SKM-1 treated with dmso at 0.1 percent for 144 hours (cell line): ENCODE measurements around the gene TENM3.

Experiments used
- DNase-seq: peaks from one replicate; lab custom pipeline; 2025; ENCODE audit not compliant: unreplicated experiment; lab: John Stamatoyannopoulos, UW

Gene TENM3

DNA sequence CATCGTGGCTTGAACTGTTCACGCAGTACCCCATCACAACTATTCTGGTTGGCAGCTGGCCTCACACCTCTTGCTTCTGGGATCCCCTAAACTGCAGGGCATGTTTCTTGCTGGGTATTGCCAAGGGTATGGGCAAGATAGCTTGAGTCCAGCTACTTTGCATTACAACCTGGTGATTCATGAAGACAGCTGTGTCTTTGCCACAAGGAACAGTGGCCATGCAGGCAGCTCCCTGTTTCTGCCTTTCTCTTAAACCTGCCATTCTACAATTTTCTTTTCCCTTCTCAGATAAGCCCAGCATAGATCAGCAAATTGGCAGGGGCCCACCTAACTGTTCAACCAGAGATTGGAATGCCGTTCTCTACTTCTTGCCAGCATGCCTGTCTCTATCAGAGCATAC lies 42.8 kb downstream of the TENM3 start:
- DNase-seq: no peak

DNA sequence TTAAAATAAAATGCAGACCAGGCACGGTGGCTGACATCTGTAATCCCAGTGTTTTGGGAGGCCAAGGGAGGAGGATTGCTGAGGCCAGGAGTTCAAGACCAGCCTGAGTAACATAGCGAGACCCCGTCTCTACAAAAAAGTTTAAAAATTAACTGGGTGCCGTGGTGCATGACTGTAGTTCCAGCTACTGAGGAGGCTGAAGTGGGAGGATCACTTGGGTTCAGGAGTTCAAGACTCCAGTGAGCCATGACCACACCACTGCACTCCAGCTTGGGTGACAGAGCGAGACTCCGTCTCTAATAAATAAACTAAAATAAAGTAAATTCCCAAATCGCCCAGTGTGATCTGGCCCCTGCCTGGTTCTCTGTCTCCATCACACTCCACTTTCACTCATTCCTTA lies 43.7 kb downstream of the TENM3 start:
- DNase-seq: no peak

- DNase-seq: peak; percentile 11
Measured at GRCh38 chr4:182288534-182288933, 45.3 kb downstream of the TENM3 start.

- no peak for DNase-seq
Measured at GRCh38 chr4:182289809-182290208, 46.6 kb downstream of the TENM3 start.

GRCh38 chr4:182291175-182291574 lies 48.0 kb downstream of the TENM3 start:
- DNase-seq: no peak

DNA sequence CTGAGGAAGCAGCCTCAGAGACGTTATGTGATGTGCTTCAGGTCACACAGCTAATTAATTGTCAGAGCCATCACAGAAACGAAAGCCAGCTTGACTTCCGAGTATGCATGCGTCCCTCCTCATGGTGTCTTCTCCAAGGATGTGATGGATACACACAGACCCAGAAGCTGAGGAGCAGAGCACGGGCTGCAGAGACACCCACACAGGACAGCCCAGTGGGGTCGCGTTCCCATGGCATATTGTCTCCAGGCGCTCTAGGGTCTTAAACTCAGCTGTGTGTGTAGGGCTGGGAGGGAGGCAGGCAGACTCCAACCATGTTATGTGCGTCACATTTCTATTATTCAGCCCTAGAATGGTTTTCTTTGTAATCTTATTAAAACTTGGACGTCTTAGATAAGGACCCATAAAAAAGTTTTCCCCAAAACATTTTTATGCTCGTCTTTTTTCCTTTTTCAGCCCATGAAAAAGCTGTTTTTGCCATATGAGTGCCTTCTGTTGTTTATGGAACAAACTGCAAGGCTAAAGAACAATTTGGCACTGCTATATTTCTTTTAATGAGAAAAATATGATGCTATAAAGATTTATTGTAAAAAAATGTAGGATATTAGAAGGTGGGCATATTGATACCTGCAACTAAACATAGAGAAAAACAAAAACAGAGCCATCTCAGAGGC lies 48.5 kb downstream of the TENM3 start:
- no peak for DNase-seq

DNA sequence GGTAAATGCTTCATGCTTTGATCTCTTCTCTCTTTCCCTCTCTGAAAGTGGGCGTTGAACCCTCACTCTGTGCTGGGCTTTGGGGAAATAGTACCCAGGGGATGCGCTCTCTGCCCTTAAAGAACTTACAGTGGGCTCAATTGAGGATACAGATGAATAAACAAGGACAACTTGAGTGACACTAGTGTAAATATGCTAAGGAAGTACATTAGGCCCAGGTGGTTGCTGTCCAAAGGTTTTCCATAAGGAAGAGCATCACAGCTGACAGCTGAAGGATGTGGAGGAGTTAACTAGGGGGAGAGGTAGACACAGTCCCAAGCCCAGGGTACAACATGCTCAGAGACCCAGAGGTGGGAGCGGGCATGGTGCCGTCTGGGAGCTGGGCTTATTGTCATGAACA lies 49.4 kb downstream of the TENM3 start:
- no peak for DNase-seq

- DNase-seq: no peak
Measured at GRCh38 chr4:182293691-182294255, 50.6 kb downstream of the TENM3 start.

GRCh38 chr4:182294451-182294850 lies 51.2 kb downstream of the TENM3 start:
- DNase-seq: no peak

- DNase-seq: peak; percentile 38
Measured at GRCh38 chr4:182297659-182298058, 54.5 kb downstream of the TENM3 start.

- no peak for DNase-seq
Measured at GRCh38 chr4:182301736-182302135, 58.5 kb downstream of the TENM3 start.

DNA sequence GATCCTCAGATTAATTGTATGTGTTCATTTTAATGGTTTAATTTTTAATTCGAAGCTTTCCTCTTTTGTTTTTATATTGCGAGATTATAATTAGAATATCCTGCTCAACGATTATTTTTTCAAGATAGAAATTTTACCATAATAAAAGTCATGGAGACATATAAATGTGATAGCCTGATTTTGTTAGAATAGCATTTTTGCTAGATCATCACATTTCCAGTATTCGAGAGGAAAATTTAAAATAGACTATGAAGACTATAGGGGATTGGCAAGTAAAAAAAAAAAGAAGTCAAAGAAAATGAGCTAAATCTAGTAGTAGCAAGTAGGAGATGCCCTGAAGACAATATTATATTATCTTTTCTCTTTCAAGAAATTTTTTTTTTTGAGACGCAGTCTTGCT lies 60.6 kb downstream of the TENM3 start:
- DNase-seq: no peak

- DNase-seq: peak; percentile 1
Measured at GRCh38 chr4:182306792-182307507, 63.7 kb downstream of the TENM3 start.

- no peak for DNase-seq
Measured at GRCh38 chr4:182307746-182308145, 64.5 kb downstream of the TENM3 start.

- DNase-seq: no peak
Measured at GRCh38 chr4:182309877-182310276, 66.7 kb downstream of the TENM3 start.

- DNase-seq: no peak
Measured at GRCh38 chr4:182310316-182310715, 67.1 kb downstream of the TENM3 start.

DNA sequence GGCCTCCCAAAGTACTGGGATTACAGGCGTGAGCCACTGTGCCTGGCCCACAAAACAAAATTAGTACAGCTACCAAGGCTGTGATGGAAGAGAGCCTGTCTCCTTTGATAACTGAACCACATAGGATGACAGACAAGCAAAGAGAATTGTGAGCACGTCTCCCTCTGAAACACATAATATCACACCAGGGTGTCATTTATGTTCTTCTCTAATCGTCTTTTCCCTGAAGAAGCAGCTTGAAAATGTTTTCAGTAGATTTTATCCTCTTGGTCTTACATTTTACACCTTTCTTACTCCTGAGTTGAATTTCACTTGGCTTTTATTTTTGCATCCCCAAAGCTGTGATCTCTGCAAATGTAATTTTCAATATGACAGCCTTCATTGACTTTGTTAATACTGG lies 67.8 kb downstream of the TENM3 start:
- no peak for DNase-seq

- DNase-seq: no peak
Measured at GRCh38 chr4:182314537-182314936, 71.3 kb downstream of the TENM3 start.

DNA sequence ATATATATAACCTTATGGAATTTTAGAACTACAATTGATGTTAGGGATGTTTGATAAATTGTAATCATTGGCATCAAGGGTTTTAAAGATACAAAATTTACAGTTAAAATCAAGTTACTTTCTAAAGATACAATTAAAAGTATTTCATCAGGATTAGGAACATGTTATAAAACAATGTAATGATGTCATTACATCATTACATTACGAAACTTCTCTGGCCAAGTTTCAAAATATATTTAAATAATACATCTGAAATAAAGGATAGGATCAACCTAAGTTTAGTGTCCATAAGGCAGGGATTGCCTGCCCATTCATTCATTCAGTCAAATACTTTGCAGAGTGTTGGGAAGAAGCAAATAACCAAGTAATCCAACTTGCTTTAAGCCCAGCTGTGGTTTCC lies 75.1 kb downstream of the TENM3 start:
- no peak for DNase-seq

GRCh38 chr4:182320092-182320491 lies 76.9 kb downstream of the TENM3 start:
- no peak for DNase-seq

DNA sequence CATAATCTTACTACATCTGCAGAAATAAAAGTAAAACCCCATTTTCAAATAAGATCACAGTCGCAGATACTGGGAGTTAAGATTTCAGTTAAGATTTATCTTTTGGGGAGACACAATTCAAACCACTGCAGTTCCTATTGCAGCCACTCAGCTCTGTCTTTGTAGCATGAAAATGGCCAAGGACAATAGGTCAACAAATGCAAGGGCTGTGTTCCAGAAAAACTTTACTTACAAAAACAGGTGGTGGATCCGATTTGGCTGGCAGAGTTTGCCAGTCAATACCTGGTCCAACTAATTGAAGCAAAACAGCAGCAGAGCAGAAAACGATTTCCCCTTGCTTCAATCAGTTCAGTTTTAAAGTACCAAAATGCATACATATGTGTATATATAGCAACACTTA lies 77.4 kb downstream of the TENM3 start:
- DNase-seq: no peak

DNA sequence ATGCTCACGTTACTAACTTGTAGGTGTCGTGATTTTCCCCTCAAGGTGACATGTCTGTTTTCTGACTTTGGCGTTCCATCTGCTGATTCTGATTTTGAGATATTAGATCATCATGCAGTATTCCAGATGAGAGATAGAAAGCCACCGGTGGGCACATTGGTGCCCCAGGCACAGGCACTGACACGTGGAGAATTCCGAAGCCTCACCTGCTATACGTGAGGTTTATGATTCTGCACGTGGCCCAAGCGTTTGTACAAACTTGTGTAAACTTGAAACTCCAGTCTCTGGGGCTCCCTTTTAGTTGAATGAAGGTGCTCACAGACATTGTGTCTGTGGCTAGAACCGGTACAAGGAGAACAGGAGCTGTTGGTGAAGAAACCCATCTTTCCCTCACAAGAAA lies 81.1 kb downstream of the TENM3 start:
- no peak for DNase-seq

DNA sequence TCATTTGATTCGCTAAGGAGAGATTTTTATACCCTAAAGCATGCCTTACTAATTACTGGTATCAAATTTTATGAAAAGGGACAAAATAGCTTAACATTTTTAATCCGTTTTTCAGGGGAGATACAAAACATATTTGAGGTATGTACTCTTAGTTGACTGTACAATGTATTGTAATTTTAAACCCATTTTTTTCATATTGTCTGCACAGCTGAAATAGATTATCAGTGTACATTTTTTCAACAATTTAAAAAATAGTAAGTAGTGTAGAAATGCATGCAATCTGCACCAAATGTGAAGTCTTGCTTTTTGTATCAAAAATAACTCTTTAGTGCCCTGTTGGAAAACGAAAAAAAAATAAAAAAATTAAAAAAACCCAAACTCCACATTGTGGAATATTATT lies 82.2 kb downstream of the TENM3 start:
- DNase-seq: no peak
